Peyer's patch (tissue), 4 donors: ENCODE data around the gene PPFIBP1.

Experiments used
- POLR2A ChIP-seq, 2 donors: fragments of 450-650 bp; IDR thresholded peaks; one replicate each; pipeline ENCODE4 v1.5.1; 2017; ENCODE audit warnings: antibody characterized with exemption in 2 of 2, mild to moderate bottlenecking in 2 of 2, moderate library complexity in 2 of 2
- TF ChIP-seq, protein P1 (sequence below), 6 experiments: fragments of 450-650 bp in 4 of 6; fragments of 200-600 bp in 2 of 6; sonication (generic) in 1 of 6; IDR thresholded peaks; one replicate each; pipeline ENCODE4 v1.5.1; 2017 to 2019; ENCODE audit warnings: antibody characterized with exemption in 6 of 6, mild to moderate bottlenecking in 3 of 6, moderate library complexity in 1 of 6

GRCh38 chr12:27539191-27539631 is 15.2 kb downstream of the PPFIBP1 start:
- TF ChIP-seq, protein P1, sequence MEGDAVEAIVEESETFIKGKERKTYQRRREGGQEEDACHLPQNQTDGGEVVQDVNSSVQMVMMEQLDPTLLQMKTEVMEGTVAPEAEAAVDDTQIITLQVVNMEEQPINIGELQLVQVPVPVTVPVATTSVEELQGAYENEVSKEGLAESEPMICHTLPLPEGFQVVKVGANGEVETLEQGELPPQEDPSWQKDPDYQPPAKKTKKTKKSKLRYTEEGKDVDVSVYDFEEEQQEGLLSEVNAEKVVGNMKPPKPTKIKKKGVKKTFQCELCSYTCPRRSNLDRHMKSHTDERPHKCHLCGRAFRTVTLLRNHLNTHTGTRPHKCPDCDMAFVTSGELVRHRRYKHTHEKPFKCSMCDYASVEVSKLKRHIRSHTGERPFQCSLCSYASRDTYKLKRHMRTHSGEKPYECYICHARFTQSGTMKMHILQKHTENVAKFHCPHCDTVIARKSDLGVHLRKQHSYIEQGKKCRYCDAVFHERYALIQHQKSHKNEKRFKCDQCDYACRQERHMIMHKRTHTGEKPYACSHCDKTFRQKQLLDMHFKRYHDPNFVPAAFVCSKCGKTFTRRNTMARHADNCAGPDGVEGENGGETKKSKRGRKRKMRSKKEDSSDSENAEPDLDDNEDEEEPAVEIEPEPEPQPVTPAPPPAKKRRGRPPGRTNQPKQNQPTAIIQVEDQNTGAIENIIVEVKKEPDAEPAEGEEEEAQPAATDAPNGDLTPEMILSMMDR (IDR thresholded peaks at IDR 0.05), result no peak
- TF ChIP-seq POLR2A (IDR thresholded peaks at IDR 0.05), result no peak
